Spleen (tissue), 7 donors: Measurements from ENCODE around the gene MAPK10.

Experiments used
- POLR2A ChIP-seq, 3 donors: fragments of 450-650 bp; IDR thresholded peaks; one replicate each; pipeline ENCODE4 v1.5.1; 2017; ENCODE audit warnings: antibody characterized with exemption in 3 of 3, mild to moderate bottlenecking in 1 of 3
- TF ChIP-seq, protein P1 (sequence below), 11 experiments: fragments of 200-600 bp in 7 of 11; fragments of 450-650 bp in 4 of 11; sonication (generic) in 4 of 11; IDR thresholded peaks in 8 of 11; conservative IDR thresholded peaks in 3 of 11; 1 replicate in 7 of 11; 2 replicates in 4 of 11; pipeline versions ENCODE4 v1.4.0 to v1.8.0; 2016 to 2021; ENCODE audit warnings: antibody characterized with exemption in 11 of 11, inconsistent platforms in 4 of 11, mild to moderate bottlenecking in 1 of 11
- donor health status: DM: no; HTN: no; CAD: no; lungs with moderate emphysema.
- donor health status: DM: no; HTN: no; CAD: no.
- donor health status: DM: no; HTN: no; CAD: no.

DNA sequence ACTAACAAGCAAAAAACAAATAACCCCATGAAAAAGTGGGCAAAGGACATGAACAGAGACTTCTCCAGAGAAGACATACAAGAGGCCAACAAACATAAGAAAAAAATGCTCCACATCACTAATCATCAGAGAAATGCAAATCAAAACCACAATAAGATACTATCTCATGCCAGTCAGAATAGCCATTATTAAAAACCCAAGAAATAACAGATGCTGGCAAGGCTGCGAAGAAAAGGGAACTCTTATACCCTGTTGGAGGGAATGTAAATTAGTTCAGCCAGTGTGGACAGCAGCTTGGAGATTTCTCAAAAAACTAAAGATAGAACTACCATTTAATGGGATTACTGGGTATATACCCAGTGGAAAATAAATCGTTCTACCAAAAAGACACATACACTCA lies 79.6 kb downstream of the MAPK10 start:
- TF ChIP-seq, protein P1, sequence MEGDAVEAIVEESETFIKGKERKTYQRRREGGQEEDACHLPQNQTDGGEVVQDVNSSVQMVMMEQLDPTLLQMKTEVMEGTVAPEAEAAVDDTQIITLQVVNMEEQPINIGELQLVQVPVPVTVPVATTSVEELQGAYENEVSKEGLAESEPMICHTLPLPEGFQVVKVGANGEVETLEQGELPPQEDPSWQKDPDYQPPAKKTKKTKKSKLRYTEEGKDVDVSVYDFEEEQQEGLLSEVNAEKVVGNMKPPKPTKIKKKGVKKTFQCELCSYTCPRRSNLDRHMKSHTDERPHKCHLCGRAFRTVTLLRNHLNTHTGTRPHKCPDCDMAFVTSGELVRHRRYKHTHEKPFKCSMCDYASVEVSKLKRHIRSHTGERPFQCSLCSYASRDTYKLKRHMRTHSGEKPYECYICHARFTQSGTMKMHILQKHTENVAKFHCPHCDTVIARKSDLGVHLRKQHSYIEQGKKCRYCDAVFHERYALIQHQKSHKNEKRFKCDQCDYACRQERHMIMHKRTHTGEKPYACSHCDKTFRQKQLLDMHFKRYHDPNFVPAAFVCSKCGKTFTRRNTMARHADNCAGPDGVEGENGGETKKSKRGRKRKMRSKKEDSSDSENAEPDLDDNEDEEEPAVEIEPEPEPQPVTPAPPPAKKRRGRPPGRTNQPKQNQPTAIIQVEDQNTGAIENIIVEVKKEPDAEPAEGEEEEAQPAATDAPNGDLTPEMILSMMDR (IDR thresholded peaks at IDR 0.05 in 8 of 11, conservative IDR thresholded peaks at IDR 0.05 in 3 of 11), result no peak
- no peak for TF ChIP-seq POLR2A (IDR thresholded peaks at IDR 0.05)
